T-helper 1 cell treated with Interleukin-12 subunit alpha and Interleukin-12 subunit beta and Interleukin-4 antibody, amounts not matched to agents 30 ng/mL and 1 ng/mL, for 36 hours (primary cell): ENCODE results near the gene PITPNM2. TPM values are rescaled to one million over a fixed set of nuclear protein-coding genes. Genes with fewer than 3 reads are reported as not detected.

Source experiments
- intact Hi-C: fragments of 100-400 bp; cut with micrococcal nuclease; formaldehyde crosslinking; loops from one replicate; pipeline ENCODE4 v1.15.1; 2024
- total RNA-seq: library from RNA; stranded (reverse); gene quantifications from 2 replicates; pipeline ENCODE4 v1.2.3, GENCODE V29; 2022

Gene PITPNM2
- total RNA-seq, 1 donor from 2014 or later, result 19.1 TPM

DNA sequence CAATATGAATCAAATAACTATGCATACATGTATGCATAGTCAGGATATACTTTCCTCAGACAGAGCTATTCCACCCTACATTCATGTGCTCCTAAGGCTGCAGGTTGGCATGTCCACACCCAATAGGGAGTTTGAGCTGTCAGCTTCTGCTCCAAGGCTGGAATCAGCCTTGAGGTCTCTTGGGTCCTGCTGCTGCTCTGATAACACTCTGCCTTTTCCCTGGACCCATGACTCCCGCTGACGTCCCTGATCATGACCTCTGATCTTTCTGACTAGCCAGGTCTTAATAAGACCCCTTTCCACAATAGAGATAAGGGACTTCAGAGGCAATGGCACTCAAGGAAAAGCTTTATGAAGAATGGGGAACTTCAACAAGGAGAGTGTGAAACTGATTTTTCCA, 5.7 kb downstream of the PITPNM2 start:
- intact Hi-C loops, result no loop called here

DNA sequence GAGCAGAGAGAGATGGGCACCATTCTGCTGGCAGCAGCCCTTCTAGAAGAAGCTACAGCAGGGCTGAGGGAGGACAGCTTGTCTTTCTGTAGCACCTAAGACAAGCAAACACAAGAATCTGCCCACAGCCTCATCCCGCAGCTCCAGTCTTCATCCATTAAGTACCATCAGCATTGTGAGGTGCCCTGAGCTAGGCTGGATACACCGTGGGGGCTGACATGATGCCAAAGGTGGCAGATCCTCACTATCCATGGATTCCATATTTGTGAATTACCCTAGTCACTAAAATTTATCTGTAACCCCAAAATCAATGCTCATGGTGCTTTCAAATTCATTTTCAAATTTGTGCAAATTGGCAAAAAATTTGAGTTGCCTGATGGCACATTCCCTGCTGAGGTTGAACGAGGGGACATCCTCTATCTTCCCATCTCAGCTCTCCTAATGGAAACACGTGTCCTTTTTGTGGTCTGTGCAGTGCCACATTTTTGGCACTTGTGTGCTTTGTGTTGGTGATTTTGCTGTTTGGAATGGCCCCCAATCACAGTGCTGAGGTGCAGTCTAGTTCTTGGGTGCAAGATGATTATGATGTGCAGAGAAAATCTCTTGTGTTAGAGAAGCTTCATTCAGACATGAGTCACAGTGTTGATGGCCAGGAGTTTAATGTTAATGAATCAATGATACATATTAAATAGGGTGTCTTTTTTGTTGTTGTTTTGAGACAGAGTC, 7.0 kb downstream of the PITPNM2 start:
- intact Hi-C loops, result no loop called here

DNA sequence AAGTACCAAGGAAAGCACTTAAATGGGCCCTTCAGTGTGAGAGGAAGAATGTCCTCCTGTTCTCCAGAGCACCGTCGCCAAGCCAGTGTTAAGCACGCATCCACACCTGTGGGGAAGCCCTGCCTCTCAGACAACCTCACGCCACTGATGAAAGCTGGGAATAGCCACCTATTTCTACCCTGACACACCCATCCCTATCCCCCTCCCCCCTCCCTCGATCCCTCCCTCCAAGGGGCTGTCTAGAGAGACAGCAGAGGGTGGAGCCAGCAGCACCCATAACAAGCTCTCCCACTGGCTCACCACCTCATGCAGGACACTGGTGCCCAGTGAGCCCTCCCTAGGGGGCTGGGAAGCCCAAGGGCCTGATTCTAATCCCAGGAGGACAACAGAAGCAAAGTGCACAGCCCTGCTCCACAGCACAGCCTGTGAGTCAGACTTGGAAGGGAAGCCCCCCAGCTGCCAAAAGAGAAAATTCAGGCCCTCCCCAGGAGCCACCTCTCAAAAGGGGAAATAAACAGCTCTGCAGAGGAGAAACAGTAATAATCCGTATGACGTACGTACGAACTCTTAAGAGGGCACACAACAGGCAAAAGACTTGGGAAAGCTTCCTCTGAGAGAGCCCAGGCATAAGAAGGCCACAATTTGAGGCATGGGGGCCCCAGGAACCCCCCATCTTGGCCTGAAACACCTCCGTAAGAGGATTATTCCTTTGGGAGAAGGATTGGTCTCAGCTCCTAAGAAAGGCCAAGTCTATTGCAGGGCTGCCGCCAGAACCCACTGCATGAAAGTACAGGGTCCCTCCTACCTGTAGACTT, 7.8 kb downstream of the PITPNM2 start:
- intact Hi-C loops, result no loop called here

DNA sequence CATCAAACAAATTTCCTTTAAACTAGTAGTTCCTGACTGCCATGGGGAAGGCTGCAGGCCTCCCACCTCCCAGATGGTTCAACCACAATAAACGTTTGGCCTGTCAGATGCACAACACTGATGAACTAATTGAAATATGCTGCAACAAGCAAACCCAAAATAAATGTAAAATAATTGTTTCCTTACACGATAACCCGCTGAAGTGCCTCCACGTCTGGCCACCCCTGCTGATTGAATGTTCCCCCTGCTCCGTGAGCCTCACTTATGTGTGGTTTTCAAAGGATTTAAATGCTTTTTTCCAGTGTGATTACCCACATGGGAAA, 8.4 kb downstream of the PITPNM2 start:
- intact Hi-C loops, result no loop called here

DNA sequence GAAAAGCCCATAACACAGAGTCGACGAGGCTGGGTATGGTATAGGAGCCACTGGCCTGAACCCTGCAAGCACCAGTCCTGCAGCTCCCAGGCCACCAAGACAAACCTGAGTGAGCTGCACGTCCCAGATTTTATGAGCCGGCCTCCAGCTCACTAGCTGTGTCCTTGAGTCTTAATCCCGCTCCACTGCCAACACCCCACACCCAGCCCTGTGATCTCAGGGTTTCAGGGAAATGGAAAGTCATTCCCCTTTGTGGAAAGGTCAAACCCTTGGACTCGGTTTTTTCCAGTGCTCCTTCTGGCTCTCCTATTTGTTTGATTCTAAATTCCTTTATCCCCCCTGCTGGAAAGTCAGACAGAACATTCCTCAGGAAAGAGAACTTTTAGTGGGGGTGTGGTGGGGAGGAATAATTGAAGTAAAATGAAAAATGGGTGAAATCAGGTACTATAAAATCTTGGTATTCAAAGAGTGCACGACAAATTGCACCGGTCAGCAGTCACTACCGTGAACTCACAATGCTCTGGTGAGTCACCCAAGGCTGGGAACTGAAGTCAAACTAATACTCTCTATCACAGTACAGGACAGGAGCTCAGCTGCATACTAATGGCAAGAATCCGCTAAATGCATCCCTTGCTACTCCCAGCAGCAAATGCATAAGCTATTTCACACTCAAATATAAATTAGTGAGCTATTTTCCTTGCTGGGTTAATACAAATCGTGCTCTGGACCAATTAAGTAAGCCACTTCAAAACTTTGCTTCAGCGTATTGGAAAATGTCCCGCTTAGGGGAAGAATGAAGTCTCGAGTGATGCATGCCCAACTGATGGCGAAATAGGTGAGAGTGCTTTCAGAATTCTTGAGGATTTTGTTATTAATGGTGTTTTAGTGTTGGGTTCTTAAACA, 9.0 kb downstream of the PITPNM2 start:
- intact Hi-C loops, result no loop called here

DNA sequence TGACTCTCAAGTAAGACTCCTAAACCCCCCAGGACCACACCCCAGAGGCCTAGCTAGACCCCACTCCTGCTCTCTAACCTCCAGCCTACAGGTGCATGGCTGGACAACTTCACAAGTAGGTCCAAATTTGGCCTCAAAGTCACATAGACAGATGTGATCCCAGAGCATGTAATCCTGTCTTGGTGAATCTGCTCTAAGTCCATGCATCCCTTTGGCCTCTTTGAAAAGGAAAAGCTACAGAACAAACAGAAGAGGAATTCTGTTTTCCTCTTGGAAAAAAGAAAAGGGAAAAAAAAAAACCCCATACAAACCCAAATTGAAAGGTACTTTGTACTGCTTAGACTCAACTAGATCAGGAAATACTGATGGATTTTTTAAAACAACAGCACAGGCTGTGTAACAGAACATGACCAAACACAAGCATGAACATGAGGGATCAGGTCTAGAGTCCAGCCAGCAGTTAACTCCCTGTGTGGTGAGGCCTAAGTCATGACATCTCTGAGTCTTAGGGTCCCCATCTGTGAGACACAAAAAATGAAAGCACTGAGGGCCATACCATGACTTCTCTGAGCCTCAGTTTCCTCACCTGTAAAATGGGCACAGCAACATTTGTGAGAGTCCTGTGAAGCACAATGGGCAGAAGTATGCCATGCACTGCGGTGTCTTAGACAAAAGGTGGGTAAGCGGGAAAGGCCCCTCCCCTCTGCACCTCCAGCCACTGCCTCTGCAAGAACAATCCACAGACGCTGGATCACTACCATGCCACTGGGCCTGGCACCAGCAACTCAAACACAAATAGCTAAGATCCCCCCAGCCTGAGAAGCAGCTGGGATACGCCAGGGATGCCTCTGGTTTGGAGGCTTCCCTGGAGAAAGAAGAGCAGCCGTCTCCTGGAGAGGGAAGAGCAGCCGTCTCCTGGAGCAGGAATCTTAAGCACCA, 9.9 kb downstream of the PITPNM2 start:
- intact Hi-C loops, result no loop called here

DNA sequence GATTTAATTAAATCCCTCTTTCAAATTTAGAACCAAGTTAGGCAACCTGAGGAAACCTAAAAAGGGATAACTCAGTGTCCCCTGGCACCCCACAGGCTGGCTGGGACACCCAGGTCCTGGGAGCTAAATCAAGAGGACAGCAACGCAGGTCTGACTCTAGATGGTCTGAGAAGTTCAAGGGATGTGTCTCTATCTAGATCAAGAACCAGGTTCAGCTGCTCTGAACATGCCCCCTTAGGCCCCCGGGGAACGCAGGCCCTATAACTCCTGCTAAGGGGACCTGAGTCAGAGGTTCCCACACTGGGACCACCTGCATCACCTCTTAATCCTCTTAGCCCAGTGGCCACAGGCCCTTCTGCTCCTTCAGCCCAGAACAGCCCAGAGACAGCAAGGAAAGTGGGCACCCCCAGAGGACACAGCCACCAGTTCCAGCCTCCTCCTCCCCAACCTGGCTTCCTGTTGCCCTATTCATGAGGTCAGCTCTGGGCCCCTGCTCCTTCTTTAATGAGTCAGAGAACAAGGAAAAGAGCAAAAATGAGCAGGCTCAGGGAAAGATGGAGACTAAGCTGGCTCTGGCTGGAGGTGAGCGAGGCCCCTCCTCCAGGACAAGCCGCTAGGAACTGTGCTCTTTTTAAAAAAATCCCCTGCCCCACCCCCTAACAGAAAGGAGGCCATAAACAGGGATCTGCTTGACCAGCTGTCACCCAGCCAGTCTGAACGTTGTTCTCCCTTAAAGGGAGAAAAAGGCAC, 10.8 kb downstream of the PITPNM2 start:
- intact Hi-C loops, result no loop called here

DNA sequence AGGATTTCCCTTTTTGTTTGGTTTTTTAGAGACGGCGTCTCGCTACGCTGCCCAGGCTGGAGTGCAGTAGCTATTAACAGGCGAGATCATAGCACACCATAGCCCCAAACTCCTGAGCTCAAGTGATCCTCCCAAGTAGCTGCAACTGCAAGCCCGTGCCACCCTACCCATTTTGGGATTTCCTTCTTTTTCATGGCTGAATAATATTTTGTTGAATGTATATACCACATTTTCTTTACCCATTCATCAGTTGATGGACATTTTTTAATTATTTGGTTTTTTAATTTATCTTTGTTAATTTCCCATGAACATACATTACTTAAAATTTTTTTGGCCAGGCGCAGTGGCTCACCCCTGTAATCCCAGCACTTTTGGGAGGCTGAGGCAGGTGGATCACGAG, 15.2 kb downstream of the PITPNM2 start:
- intact Hi-C loops, result loop anchor here (1.0 kb wide), 1 partner anchor 7 kb away; no protein-coding TSS in a partner anchor

DNA sequence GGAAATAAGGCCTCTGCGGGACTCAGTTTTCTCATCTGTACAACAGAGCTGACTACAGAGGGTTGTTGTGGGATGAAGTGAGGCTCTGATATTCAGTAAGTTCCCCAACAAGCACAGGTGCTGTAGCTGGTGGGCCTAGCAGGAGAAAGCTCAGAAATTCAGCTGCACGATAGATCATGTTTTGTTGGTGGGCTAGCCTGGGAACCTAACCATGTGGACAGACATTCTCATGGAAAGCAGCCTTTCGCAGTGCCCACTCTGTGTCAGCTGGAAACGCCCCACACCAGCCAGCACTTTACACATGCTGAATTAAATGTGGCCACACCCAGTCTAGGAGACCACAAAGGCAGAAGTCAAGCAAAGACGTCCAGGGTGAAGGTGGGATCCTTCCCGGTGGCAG, 16.1 kb downstream of the PITPNM2 start:
- intact Hi-C loops, result no loop called here

DNA sequence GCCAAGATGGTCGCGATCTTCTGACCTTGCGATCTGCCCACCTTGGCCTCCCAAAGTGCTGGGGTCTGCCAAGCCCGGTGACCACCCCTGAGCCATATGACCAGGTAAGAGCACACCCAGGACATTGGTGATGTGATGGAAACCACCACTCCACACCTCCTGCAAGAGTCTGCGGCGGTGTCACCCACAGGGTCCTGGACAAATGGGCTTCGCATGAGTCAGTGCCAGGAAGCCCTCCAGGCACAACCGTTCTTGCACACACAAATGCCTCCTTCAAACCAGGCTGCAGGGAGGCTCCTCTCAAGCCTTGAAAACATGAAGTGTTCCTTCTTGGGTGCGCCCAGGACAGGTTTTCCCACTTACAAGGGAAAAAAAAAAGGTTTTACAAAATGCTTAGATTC, 16.6 kb downstream of the PITPNM2 start:
- intact Hi-C loops, result no loop called here

DNA sequence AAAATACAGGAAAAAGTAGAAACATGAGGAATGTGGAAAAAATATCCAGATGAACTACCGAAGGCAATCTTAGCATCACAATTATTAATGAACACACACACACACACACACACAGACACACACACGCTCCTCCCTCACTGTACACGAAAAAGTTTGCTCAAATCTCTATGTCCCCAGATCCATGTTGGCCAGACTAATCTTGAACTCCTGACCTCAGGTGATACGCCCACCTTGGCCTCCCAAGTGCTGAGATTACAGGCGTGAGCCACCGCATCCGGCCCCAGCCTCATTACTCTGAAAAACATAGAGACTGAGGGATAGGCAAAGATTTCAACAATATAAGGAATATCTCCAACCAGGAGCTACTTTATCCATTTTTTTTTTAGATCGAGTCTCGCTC, 17.2 kb downstream of the PITPNM2 start:
- intact Hi-C loops, result loop anchor here (2.0 kb wide), 1 partner anchor 57 kb away; no protein-coding TSS in a partner anchor

DNA sequence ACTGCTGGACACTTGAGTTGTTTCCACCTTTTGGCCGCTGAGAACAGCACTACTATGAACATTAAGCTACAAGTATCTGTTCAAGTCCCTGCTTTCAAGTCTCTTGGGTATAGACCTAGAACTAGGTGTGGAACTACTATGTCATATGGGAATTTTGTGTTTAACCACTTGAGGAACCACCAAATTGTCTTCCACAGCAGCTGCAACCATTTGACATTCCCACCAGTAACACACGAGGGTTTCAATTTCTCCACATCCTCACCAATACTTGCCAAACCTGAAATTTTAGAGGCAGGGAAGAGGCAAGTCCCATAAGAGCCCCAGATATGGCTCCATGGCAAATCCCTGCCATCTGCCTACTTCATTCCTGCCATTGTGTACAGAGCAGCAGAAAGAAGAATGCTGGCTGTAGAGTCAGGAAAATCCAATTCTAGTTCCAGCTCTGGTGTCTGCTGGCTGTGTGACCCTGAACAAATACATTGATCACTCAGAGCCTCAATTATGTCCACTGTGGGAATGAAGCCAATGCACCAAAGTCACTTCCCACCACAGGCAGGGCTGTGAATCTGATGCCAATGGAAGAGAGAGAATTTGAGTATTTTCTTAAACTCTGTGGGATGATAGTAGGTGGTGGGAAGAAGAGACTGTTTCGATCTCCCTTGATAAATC, 17.8 kb downstream of the PITPNM2 start:
- intact Hi-C loops, result loop anchor here (2.0 kb wide), 1 partner anchor 56 kb away; no protein-coding TSS in a partner anchor

DNA sequence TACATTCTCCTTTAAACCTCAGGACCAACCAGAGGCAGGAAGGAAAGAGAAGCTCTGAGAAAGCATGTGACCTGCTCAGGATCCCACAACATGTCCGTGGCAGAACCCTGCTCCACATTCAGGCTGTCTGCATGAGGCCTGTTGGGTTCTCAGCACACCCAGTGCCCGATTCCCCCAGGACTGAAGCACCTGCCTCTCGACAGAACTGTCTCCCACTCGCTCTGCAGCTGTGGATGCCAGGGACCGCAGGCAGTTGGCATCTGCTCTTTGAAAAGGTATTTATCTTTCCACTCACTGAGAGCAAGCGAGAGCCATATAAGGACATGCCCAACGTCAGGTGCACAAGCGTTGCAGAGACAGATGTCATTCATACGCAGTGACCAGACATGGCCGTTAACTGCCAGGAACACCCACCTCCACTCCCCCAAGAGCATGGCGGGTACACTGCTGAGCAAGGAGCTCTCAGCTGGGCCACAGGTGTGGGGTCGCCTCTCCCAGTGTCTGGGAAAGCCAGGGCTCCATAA, 18.9 kb downstream of the PITPNM2 start:
- intact Hi-C loops, result loop anchor here (1.0 to 2.0 kb wide), 2 partner anchors 25 to 55 kb away; no protein-coding TSS in a partner anchor

DNA sequence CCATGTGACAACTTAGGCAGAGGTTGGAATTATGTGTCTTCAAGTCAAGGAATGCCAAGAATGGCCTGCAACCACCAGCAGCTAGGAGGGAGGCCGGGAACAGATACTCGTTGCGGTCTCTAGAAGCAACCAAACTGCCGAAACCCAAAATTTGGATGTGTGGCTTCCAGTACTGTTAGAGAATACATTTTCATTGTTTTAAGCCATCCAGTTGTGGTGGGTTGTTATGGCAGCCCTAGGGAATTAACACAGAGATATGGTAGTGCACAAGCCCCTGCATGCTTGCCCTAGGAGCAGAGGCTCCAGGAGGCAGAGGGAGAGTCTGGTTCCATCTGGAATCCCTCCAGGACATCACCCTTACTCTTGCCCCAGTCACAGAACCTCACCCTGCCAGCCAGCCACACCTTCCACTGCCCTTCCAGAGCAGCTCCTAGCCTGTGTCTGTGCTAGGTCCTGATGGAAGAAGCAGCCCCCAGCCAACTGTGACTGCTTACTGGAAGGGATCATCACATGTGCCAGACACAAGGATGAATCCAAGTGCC, 19.5 kb downstream of the PITPNM2 start:
- intact Hi-C loops, result loop anchor here (1.0 kb wide), 1 partner anchor 24 kb away; no protein-coding TSS in a partner anchor

DNA sequence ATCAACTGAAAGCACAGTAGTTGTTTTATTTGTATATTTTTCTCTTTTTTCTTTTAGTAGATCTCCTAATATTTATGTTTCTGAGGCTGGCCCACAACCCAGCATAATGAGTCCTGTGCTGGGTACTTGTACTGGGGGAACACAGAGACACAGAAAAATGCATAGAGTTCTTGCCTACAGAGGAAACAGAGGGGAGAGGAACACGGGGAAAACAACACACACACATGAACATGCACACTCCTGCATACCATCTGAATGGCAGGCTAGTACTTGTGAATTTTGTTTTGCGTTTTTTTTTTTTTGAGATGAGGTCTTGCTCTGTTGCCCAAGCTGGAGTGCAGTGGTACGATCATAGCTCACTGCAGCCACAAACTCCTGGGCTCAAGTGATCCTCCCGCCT, 21.3 kb downstream of the PITPNM2 start:
- intact Hi-C loops, result no loop called here

DNA sequence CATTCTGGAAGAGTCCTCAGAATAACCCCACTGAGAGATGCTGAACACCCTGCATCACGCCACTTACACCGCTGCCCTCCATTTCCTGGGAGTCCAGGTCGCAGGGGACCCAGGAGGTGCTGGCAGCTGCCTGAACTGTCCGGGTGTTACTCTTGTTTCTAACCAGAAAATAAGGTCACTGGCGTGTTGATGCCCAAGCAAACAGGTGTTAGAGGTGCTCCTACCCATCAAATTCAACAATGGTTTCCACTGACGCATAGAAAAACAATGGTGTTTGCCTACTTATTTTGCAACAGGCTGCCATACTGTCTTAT, 23.8 kb downstream of the PITPNM2 start:
- intact Hi-C loops, result no loop called here

DNA sequence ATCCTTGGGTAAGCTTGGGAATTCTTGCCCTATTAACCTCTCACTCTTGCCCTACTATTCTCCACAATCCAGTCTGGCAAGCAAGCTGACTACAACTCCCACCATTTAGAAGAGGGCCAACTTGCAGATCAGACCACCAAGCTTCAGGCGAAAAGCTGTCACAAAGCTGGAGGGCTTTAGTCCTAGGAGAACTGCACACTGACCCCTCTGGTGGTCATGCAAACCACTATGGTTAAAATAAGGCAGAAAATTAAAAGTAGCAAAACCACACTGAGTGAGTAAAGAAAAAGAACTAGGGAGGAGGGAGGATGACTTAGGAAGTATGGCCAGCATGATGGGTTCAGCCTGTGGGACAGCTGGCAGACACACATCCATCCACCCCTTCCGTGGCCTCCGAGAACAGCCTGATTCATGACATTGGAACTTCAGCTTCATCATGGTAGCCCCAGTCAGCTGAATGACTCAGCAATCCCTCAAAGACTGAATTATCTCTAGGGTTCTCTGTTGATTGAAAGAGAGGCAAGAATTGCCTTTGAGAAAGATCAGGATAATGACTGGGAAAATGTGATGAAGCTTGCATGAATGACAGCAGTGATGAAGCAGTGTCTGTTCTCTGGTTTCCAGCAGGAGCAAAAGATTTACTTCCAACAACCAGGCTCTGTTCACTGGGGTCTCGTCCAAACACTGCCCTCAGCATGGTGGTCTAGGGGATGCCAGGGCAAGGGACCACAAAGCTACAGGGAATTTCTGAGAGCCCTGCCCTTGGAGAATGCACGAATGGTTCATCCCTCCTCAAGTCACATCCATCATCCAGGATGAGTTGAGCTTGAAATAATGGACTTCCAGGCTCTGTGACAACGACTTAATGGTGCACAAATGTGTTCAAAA, 24.4 kb downstream of the PITPNM2 start:
- intact Hi-C loops, result no loop called here

DNA sequence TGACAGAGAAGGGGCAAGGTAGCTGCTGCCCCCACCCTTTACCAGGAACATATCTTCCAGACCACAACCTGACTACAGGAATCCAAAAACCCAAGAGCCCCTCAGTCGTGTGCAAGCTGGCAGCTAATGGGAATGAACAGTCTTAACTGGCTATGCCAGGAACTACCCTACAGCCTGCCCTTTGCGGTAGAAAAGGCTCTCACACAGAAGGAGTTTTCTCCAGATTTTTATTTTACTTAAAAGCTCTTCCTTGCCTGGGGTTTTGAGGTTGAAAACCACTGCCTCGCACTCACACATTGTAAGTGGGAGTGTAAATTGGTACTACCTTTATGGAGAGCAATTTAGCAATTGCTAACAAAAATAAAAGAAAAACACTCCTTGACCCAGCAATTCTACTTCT, 28.3 kb downstream of the PITPNM2 start:
- intact Hi-C loops, result no loop called here
